ENCODE data around the gene PAIP2B. TPM values are rescaled to one million over a fixed set of nuclear protein-coding genes. Genes with fewer than 3 reads are reported as not detected.

PAIP2B gene
- total and polyA plus RNA-seq, 9 of the 15 experiments (the other 6 are each of a cell fraction or from before 2014, with no cell fraction given) = 0.18 to 0.38 (median 0.25) TPM

GRCh38 chr2:71210292-71210691, 16.6 kb downstream of the PAIP2B start (continued):
- TF ChIP-seq ZNF318 (IDR thresholded peaks at IDR 0.05; ENCODE audit: borderline replicate concordance in 1 of 2, low read depth in 1 of 2) (no peak), ZNF165 (CRISPR knock-in tag; IDR thresholded peaks at IDR 0.05; ENCODE audit: borderline replicate concordance) (no peak), CBFB (CRISPR knock-in tag; IDR thresholded peaks at IDR 0.05) (no peak)

All from K562 (cell line).